ENCODE data around the gene SNX6.
"Not testable (repeated sequence)": the region's sequence is repeated elsewhere in the genome, so short reads cannot be mapped to it uniquely, and the experiment has no call there.

- TF ChIP-seq, protein P1, sequence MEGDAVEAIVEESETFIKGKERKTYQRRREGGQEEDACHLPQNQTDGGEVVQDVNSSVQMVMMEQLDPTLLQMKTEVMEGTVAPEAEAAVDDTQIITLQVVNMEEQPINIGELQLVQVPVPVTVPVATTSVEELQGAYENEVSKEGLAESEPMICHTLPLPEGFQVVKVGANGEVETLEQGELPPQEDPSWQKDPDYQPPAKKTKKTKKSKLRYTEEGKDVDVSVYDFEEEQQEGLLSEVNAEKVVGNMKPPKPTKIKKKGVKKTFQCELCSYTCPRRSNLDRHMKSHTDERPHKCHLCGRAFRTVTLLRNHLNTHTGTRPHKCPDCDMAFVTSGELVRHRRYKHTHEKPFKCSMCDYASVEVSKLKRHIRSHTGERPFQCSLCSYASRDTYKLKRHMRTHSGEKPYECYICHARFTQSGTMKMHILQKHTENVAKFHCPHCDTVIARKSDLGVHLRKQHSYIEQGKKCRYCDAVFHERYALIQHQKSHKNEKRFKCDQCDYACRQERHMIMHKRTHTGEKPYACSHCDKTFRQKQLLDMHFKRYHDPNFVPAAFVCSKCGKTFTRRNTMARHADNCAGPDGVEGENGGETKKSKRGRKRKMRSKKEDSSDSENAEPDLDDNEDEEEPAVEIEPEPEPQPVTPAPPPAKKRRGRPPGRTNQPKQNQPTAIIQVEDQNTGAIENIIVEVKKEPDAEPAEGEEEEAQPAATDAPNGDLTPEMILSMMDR (conservative IDR thresholded peaks at IDR 0.05; ENCODE audit: low read length), result not testable (repeated sequence)
- not testable (repeated sequence) for TF ChIP-seq EZH2phosphoT487 (IDR thresholded peaks at IDR 0.05; ENCODE audit: borderline replicate concordance)
Measured at GRCh38 chr14:34546272-34547135, 83.4 kb downstream of the SNX6 start.
